ENCODE data around the gene CCDC183. TPM values are rescaled to one million over a fixed set of nuclear protein-coding genes. Genes with fewer than 3 reads are reported as not detected.

Gene CCDC183
- total RNA-seq, 2 experiments from 2014 or later = 0.88 to 1.3 TPM

- H3K27ac ChIP-seq (ENCODE audit: low read depth, low read length, poor library complexity, severe bottlenecking) = no peak overlapping the region
- POLR2A ChIA-PET = interaction anchor here (1.0 to 2.4 kb wide), 4 partner anchors 11 to 35 kb away, joined by 3 to 5 read pairs (median 3); partner anchors contain the start of gene AJM1
- H3K4me2 ChIP-seq (ENCODE audit: low read length) = peak overlapping the region; percentile 87
- H4K20me1 ChIP-seq (ENCODE audit: insufficient read depth, low read length) = peaks cover 15% of the 10 kb centered on the region; the same call in 1 of the 2 replicates
- peaks cover 21% of the 10 kb centered on the region for H3K36me3 ChIP-seq (ENCODE audit: insufficient read depth, low read length)
- no TSS peak for BruUV-seq (replicated peaks)
- no peak for DNase-seq (ENCODE audit: low spot score)
- TF ChIP-seq EZH2phosphoT487 (IDR thresholded peaks at IDR 0.05; ENCODE audit: borderline replicate concordance, low read depth, low read length) = no peak
- no peak for TF ChIP-seq CTCF (conservative IDR thresholded peaks at IDR 0.05; ENCODE audit: low read length)
- no peak overlapping the region for H2AFZ ChIP-seq (ENCODE audit: low read length)
- intact Hi-C loops (cut with micrococcal nuclease; ENCODE audit: unreplicated experiment) = loop anchor here (2.0 kb wide), 1 partner anchor 16 kb away; the partner anchor contains the start of gene TMEM141
- CTCF ChIA-PET (ENCODE audit: unreplicated experiment) = no interaction called here
- peaks cover 28% of the 10 kb centered on the region for H3K4me1 ChIP-seq (ENCODE audit: insufficient read depth, low read length, poor library complexity, severe bottlenecking)
- no peaks in the 10 kb centered on the region for H3K9me3 ChIP-seq (ENCODE audit: low read length)
- H3K4me3 ChIP-seq (ENCODE audit: low read depth, low read length, poor library complexity, severe bottlenecking) = peak overlapping the region; percentile 100
- H3K79me2 ChIP-seq (ENCODE audit: insufficient read depth, low read depth, low read length) = peaks cover 38% of the 10 kb centered on the region
- H3K9me2 ChIP-seq (ENCODE audit: insufficient read depth, low read length) = no peaks in the 10 kb centered on the region
Observed at GRCh38 chr9:136806631-136807201, 10.6 kb downstream of the CCDC183 start.

DNA sequence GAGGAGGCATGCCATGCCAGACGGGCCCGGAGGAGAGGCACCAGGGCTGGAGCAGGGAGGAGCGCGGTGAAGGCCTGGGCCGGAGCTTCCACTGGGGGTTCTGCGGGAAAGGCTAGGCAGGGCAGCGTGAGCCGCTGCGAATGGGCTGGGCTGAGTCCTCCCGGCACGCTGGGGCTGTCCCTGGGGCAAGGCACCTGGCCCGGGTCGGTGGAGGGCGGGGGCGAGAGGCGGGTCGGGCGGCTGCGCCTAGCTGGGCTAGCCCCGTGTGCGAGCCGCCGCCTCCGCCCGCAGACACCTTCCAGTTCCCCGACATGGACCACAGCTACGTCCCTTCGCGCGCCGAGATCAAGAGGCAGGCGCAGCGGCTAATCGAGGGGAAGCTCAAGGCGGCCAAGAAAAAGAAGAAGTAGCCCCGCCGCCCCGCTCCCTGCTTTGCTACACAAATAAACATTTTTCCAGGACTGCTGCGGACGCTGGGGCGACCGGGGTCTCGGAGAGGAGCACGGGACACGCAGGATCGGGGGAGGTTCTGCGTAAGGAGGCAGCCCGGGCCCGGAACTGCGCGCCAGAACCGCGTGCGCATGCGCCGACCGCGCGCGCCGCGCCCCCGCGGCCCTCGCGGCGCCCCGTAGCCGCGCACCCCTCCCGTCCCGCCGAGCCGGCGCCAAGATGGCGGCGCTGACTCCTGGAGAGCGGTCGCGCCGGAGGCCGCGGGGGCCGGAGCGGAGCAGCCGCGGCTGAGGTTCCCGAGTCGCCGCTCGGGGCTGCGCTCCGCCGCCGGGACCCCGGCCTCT, 11.3 kb downstream of the CCDC183 start, which contains the start of gene RABL6:
TSS of gene RABL6 (plus strand) at position 668 of the 794 bp plus-strand sequence. CDS start 249 bp downstream, outside the sequence.
- peaks cover 44% of the 10 kb centered on the region for H3K79me2 ChIP-seq (ENCODE audit: insufficient read depth, low read depth, low read length)
- BruUV-seq (replicated peaks) = TSS peak; percentile 57
- CTCF ChIA-PET (ENCODE audit: unreplicated experiment) = no interaction called here
- peak; percentile 86 for DNase-seq (ENCODE audit: low spot score)
- H3K4me2 ChIP-seq (ENCODE audit: low read length) = peak within 1 kb of the TSS; percentile 88
- H3K9me3 ChIP-seq (ENCODE audit: low read length) = no peaks in the 10 kb centered on the region
- H2AFZ ChIP-seq (ENCODE audit: low read length) = peak within 1 kb of the TSS; percentile 71
- POLR2A ChIA-PET = interaction anchor here (1.0 to 2.4 kb wide), 4 partner anchors 10 to 34 kb away, joined by 3 to 5 read pairs (median 3); partner anchors contain the start of gene AJM1
- no peaks in the 10 kb centered on the region for H3K9me2 ChIP-seq (ENCODE audit: insufficient read depth, low read length)
- TF ChIP-seq EZH2phosphoT487 (IDR thresholded peaks at IDR 0.05; ENCODE audit: borderline replicate concordance, low read depth, low read length) (no peak), CTCF (conservative IDR thresholded peaks at IDR 0.05; ENCODE audit: low read length) (no peak)
- H3K36me3 ChIP-seq (ENCODE audit: insufficient read depth, low read length) = peaks cover 29% of the 10 kb centered on the region
- H4K20me1 ChIP-seq (ENCODE audit: insufficient read depth, low read length) = peaks cover 15% of the 10 kb centered on the region; the same call in 1 of the 2 replicates
- peak within 1 kb of the TSS; percentile 73 for H3K27ac ChIP-seq (ENCODE audit: low read depth, low read length, poor library complexity, severe bottlenecking)
- H3K4me3 ChIP-seq (ENCODE audit: low read depth, low read length, poor library complexity, severe bottlenecking) = peak within 1 kb of the TSS; percentile 100
- peaks cover 28% of the 10 kb centered on the region for H3K4me1 ChIP-seq (ENCODE audit: insufficient read depth, low read length, poor library complexity, severe bottlenecking)
- intact Hi-C loops (cut with micrococcal nuclease; ENCODE audit: unreplicated experiment) = loop anchor here (2.0 kb wide), 2 partner anchors 17 to 41 kb away; partner anchors contain the start of genes PHPT1 and TMEM141

Measured in OCI-LY7 (cell line).